Common myeloid progenitor, CD34-positive (primary cell): ENCODE results near the gene CDH13.

Experiments used
- CTCF ChIA-PET: fragments of 350-600 bp; sonication (Branson Sonifier 250); formaldehyde crosslinking; loops from one replicate; lab custom pipeline; 2021; ENCODE audit warnings: antibody characterized with exemption; lab: Charles Lee
- POLR2A ChIA-PET: fragments of 350-600 bp; sonication (Branson Sonifier 250); formaldehyde crosslinking; loops from one replicate; lab custom pipeline; 2021; ENCODE audit warnings: antibody characterized with exemption; lab: Charles Lee
- DNase-seq, 3 donors: peaks; one replicate each; pipeline versions ENCODE4 v3.0.0 to v3.0.0-alpha.2; 2013
- H3K27ac ChIP-seq, 2 experiments: 1 replicate in 1 of 2; 2 replicates in 1 of 2; pipeline ENCODE4 v1.7.0; 2013; ENCODE audit warnings: inconsistent platforms in 2 of 2, low read length in 2 of 2, mild to moderate bottlenecking in 2 of 2, low read depth in 1 of 2, moderate library complexity in 1 of 2; ENCODE audit not compliant: severe bottlenecking in 2 of 2, insufficient read depth in 1 of 2, poor library complexity in 1 of 2
- H3K27me3 ChIP-seq, 5 experiments: replicated peaks in 2 of 5; 1 replicate in 3 of 5; 2 replicates in 2 of 5; pipeline versions ENCODE4 v1.6.1 to v1.7.0; 2013; ENCODE audit warnings: low read length in 4 of 5, mild to moderate bottlenecking in 2 of 5, moderate library complexity in 2 of 5, inconsistent platforms in 1 of 5; ENCODE audit not compliant: insufficient read depth in 5 of 5, control insufficient read depth in 4 of 5
- H3K36me3 ChIP-seq, 4 experiments: 1 replicate in 2 of 4; 2 replicates in 2 of 4; pipeline versions ENCODE4 v1.6.1 to v1.7.0; 2013; ENCODE audit warnings: low read length in 3 of 4, control low read depth in 1 of 4, mild to moderate bottlenecking in 1 of 4; ENCODE audit not compliant: control insufficient read depth in 4 of 4, insufficient read depth in 4 of 4
- H3K4me1 ChIP-seq, 4 experiments: 1 replicate in 3 of 4; 2 replicates in 1 of 4; pipeline versions ENCODE4 v1.6.1 to v1.7.1; 2013; ENCODE audit warnings: low read length in 3 of 4, mild to moderate bottlenecking in 3 of 4, control low read depth in 1 of 4, inconsistent platforms in 1 of 4, moderate library complexity in 1 of 4; ENCODE audit not compliant: control insufficient read depth in 4 of 4, insufficient read depth in 4 of 4; ENCODE audit errors: control extremely low read depth in 1 of 4
- H3K4me3 ChIP-seq, 7 experiments: 1 replicate in 4 of 7; 2 replicates in 3 of 7; pipeline versions ENCODE4 v1.5.1 to v1.7.0; 2013; ENCODE audit warnings: mild to moderate bottlenecking in 7 of 7, low read length in 6 of 7, moderate library complexity in 6 of 7, inconsistent platforms in 2 of 7, low read depth in 2 of 7, control low read depth in 1 of 7; ENCODE audit not compliant: insufficient read depth in 4 of 7, control insufficient read depth in 1 of 7; ENCODE audit errors: extremely low read depth in 1 of 7
- H3K9me3 ChIP-seq, 5 experiments: 1 replicate in 4 of 5; 2 replicates in 1 of 5; pipeline versions ENCODE4 v1.6.1 to v1.7.1; 2013; ENCODE audit warnings: low read length in 4 of 5, mild to moderate bottlenecking in 2 of 5, inconsistent platforms in 1 of 5, low read depth in 1 of 5, moderate library complexity in 1 of 5; ENCODE audit not compliant: control insufficient read depth in 4 of 5, insufficient read depth in 2 of 5; ENCODE audit errors: control extremely low read depth in 1 of 5
- WGBS: methylation state at CpG from one replicate; pipeline ENCODE4 v1.1.5; 2013; ENCODE audit not compliant: insufficient coverage; 5-methylcytosine and 5-hydroxymethylcytosine counted together

The CDH13 gene

GRCh38 chr16:83070416-83071209, 443.8 kb downstream of the CDH13 start:
- ChIA-PET POLR2A (no interaction called here), CTCF (no interaction called here)
- Histone ChIP-seq H3K9me3 (peaks cover 0 to 2% (median 0%) of the 10 kb centered on the region in 5 experiments), H3K27me3 (peaks cover 0 to 3% (median 0%) of the 10 kb centered on the region in 5 experiments), H3K36me3 (no peaks in the 10 kb centered on the region), H3K27ac (no peak overlapping the region), H3K4me3 (no peak overlapping the region), H3K4me1 (no peaks in the 10 kb centered on the region)
- WGBS = 100% methylated on average over 3 of the region's 5 CpGs
- no peak for DNase-seq

- Histone ChIP-seq H3K27ac (no peak overlapping the region), H3K27me3 (peaks cover 0 to 3% (median 0%) of the 10 kb centered on the region in 5 experiments), H3K4me1 (no peaks in the 10 kb centered on the region), H3K4me3 (no peak overlapping the region), H3K36me3 (no peaks in the 10 kb centered on the region), H3K9me3 (no peaks in the 10 kb centered on the region)
- 90% methylated on average over 2 of the region's 2 CpGs for WGBS
- ChIA-PET POLR2A (no interaction called here), CTCF (no interaction called here)
- no peak for DNase-seq
These were observed 449.2 kb downstream of the CDH13 start for GRCh38 chr16:83075956-83076355.

GRCh38 chr16:83083361-83083760, 456.6 kb downstream of the CDH13 start:
- no peak for DNase-seq
- ChIA-PET POLR2A (no interaction called here), CTCF (no interaction called here)
- no peak overlapping the region for H3K4me3 ChIP-seq
- no peaks in the 10 kb centered on the region for H3K4me1 ChIP-seq
- H3K9me3 ChIP-seq = peaks cover 0 to 1% (median 0%) of the 10 kb centered on the region in 5 experiments
- H3K27ac ChIP-seq = no peak overlapping the region
- WGBS = 100% methylated on average over 1 of the region's 3 CpGs
- H3K36me3 ChIP-seq = no peaks in the 10 kb centered on the region
- no peaks in the 10 kb centered on the region for H3K27me3 ChIP-seq

GRCh38 chr16:83085660-83086059, 458.9 kb downstream of the CDH13 start:
- no peak for DNase-seq
- no peak overlapping the region for H3K4me3 ChIP-seq
- H3K27ac ChIP-seq = no peak overlapping the region
- POLR2A ChIA-PET = no interaction called here
- peaks cover 0 to 2% (median 0%) of the 10 kb centered on the region in 5 experiments for H3K27me3 ChIP-seq
- peaks cover 0 to 1% (median 0%) of the 10 kb centered on the region in 5 experiments for H3K9me3 ChIP-seq
- no peaks in the 10 kb centered on the region for H3K4me1 ChIP-seq
- CTCF ChIA-PET = no interaction called here
- WGBS = 100% methylated on average over 1 of the region's 3 CpGs
- no peaks in the 10 kb centered on the region for H3K36me3 ChIP-seq

GRCh38 chr16:83095941-83096692, 469.3 kb downstream of the CDH13 start:
- peaks cover 0 to 7% (median 0%) of the 10 kb centered on the region in 5 experiments for H3K9me3 ChIP-seq
- no peak overlapping the region for H3K27ac ChIP-seq
- H3K4me1 ChIP-seq = no peaks in the 10 kb centered on the region
- H3K4me3 ChIP-seq = no peak overlapping the region
- H3K36me3 ChIP-seq = no peaks in the 10 kb centered on the region
- 86% methylated on average over 10 of the region's 10 CpGs for WGBS
- DNase-seq = no peak
- ChIA-PET POLR2A (no interaction called here), CTCF (no interaction called here)
- no peaks in the 10 kb centered on the region for H3K27me3 ChIP-seq

- POLR2A ChIA-PET = no interaction called here
These were observed 471.8 kb downstream of the CDH13 start for GRCh38 chr16:83098536-83098935.

GRCh38 chr16:83100679-83101078, 473.9 kb downstream of the CDH13 start:
- DNase-seq = no peak
- H3K27ac ChIP-seq = no peak overlapping the region
- POLR2A ChIA-PET = no interaction called here
- no peaks in the 10 kb centered on the region for H3K4me1 ChIP-seq
- no peaks in the 10 kb centered on the region for H3K27me3 ChIP-seq
- CTCF ChIA-PET = no interaction called here
- WGBS = 100% methylated on average over 1 of the region's 2 CpGs
- no peaks in the 10 kb centered on the region for H3K36me3 ChIP-seq
- H3K4me3 ChIP-seq = no peak overlapping the region
- peaks cover 0 to 9% (median 0%) of the 10 kb centered on the region in 5 experiments for H3K9me3 ChIP-seq

More at GRCh38 chr16:83098536-83098935, 471.8 kb downstream of the CDH13 start:
- Histone ChIP-seq H3K4me1 (no peaks in the 10 kb centered on the region), H3K36me3 (no peaks in the 10 kb centered on the region), H3K27me3 (no peaks in the 10 kb centered on the region), H3K4me3 (no peak overlapping the region), H3K9me3 (peaks cover 0 to 9% (median 0%) of the 10 kb centered on the region in 5 experiments), H3K27ac (no peak overlapping the region)
- CTCF ChIA-PET = interaction anchor here (0.6 kb wide), 1 partner anchor 15 kb away, joined by 3 read pairs; no protein-coding TSS in a partner anchor
- WGBS = 60% methylated on average over 1 of the region's 3 CpGs
- no peak for DNase-seq
